Measurements from ENCODE around the gene LPAR3. TPM values are rescaled to one million over a fixed set of nuclear protein-coding genes. Genes with fewer than 3 reads are reported as not detected.

LPAR3 gene
- total and polyA plus RNA-seq, 2 of the 4 experiments (the other 2 are of a cell fraction) = 0.09 to 0.18 TPM

DNA sequence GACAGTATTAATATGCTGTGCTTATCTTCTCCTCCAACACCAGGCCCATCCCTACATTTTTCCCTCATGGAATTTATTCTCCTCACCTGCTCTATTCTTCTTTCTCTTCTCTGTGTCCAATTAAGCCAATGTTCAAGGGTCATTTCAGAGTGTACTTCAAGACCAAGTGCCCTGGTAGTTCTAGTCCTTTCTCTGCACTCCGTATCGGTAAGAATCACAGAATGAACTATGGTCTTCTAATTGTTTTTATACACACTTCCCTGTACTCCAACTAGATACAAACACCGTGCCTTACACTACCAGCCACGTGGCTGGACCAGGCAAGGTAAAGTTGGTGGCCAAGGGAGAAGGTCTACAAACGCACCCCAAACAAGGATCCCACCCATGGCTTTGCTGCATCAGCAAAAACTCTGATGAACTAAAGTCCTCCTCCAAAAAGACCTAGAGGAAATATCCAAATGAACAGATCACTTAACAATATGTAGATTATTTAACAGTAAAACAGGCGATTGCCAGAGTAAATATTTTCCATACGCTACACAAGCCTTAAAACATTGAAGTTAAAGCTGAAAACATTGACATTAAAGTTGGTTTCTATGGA, 40.1 kb upstream of the LPAR3 start:
- Histone ChIP-seq H4K20me1 (ENCODE audit: insufficient read depth, low read length) (no peaks in the 10 kb centered on the region), H2BK120ac (ENCODE audit: low read depth, low read length) (no peak overlapping the region), H3K4me1 (ENCODE audit: control insufficient read depth, insufficient read depth, low read length) (no peaks in the 10 kb centered on the region), H3K23ac (ENCODE audit: low read depth, low read length) (no peak overlapping the region), H3K27me3 (ENCODE audit: control insufficient read depth, insufficient read depth, low read length) (peaks cover 32% of the 10 kb centered on the region), H2BK5ac (ENCODE audit: low read depth, low read length, poor library complexity, severe bottlenecking) (no peak overlapping the region), H2AK9ac (replicated peaks; ENCODE audit: low read depth, low read length, poor library complexity) (no peak overlapping the region), H4K5ac (ENCODE audit: low read depth, low read length) (no peak overlapping the region), H3K9ac (ENCODE audit: low read depth, low read length) (no peak overlapping the region), H3K79me1 (ENCODE audit: low read depth in 1 of 2, low read length in 2 of 2) (no peaks in the 10 kb centered on the region), H2BK20ac (ENCODE audit: low read depth, low read length) (no peak overlapping the region), H3K9me1 (ENCODE audit: insufficient read depth, low read length) (no peaks in the 10 kb centered on the region), H3K9me3 (ENCODE audit: control insufficient read depth, insufficient read depth, low read length) (no peaks in the 10 kb centered on the region), H3K4ac (ENCODE audit: low read depth, low read length) (no peak overlapping the region), H2AK5ac (ENCODE audit: low read depth, low read length) (no peak overlapping the region), H3K14ac (replicated peaks; ENCODE audit: low read depth, low read length) (no peak overlapping the region), H3K18ac (ENCODE audit: low read depth, low read length) (no peak overlapping the region), H4K91ac (ENCODE audit: insufficient read depth, low read depth, low read length) (no peak overlapping the region), H3K27ac (ENCODE audit: insufficient read depth, low read length) (no peak overlapping the region), H2BK15ac (ENCODE audit: low read depth, low read length) (no peak overlapping the region), H3K36me3 (ENCODE audit: control insufficient read depth, insufficient read depth, low read length) (no peaks in the 10 kb centered on the region), H3K4me3 (ENCODE audit: insufficient read depth, low read depth, low read length) (no peak overlapping the region), H3K4me2 (ENCODE audit: low read depth, low read length) (no peak overlapping the region), H4K8ac (ENCODE audit: low read depth in 2 of 2, low read length in 2 of 2) (no peak overlapping the region), H2AFZ (replicated peaks; ENCODE audit: low read length, poor library complexity) (no peak overlapping the region), H3K56ac (ENCODE audit: extremely low read depth, insufficient read depth, low read length) (no peak overlapping the region)
- dilution Hi-C loops (cut with HindIII; ENCODE audit: low sequenced_read_pairs, unreplicated experiment) (no loop called here), in situ Hi-C loops (cut with MboI; ENCODE audit: low sequenced_read_pairs) (loop anchor here (10.0 to 25.0 kb wide), 2 partner anchors 321 to 468 kb away; no protein-coding TSS in a partner anchor), intact Hi-C loops (cut with micrococcal nuclease) (loop anchor here (10.0 kb wide), 1 partner anchor 308 kb away; no protein-coding TSS in a partner anchor)
- TF ChIP-seq, protein P1, sequence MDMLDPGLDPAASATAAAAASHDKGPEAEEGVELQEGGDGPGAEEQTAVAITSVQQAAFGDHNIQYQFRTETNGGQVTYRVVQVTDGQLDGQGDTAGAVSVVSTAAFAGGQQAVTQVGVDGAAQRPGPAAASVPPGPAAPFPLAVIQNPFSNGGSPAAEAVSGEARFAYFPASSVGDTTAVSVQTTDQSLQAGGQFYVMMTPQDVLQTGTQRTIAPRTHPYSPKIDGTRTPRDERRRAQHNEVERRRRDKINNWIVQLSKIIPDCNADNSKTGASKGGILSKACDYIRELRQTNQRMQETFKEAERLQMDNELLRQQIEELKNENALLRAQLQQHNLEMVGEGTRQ (IDR thresholded peaks at IDR 0.05; ENCODE audit: low read depth, low read length) = no peak
- TF ChIP-seq FOS (IDR thresholded peaks at IDR 0.05; ENCODE audit: low read depth, low read length) (no peak), MAZ (IDR thresholded peaks at IDR 0.05; ENCODE audit: borderline replicate concordance, low read depth, low read length) (no peak), NFE2L2 (IDR thresholded peaks at IDR 0.05; ENCODE audit: low read depth, low read length) (no peak), MAFK (IDR thresholded peaks at IDR 0.05; ENCODE audit: low read depth, low read length) (peak; percentile 73)
- TF ChIP-seq, protein P2, sequence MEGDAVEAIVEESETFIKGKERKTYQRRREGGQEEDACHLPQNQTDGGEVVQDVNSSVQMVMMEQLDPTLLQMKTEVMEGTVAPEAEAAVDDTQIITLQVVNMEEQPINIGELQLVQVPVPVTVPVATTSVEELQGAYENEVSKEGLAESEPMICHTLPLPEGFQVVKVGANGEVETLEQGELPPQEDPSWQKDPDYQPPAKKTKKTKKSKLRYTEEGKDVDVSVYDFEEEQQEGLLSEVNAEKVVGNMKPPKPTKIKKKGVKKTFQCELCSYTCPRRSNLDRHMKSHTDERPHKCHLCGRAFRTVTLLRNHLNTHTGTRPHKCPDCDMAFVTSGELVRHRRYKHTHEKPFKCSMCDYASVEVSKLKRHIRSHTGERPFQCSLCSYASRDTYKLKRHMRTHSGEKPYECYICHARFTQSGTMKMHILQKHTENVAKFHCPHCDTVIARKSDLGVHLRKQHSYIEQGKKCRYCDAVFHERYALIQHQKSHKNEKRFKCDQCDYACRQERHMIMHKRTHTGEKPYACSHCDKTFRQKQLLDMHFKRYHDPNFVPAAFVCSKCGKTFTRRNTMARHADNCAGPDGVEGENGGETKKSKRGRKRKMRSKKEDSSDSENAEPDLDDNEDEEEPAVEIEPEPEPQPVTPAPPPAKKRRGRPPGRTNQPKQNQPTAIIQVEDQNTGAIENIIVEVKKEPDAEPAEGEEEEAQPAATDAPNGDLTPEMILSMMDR (conservative IDR thresholded peaks at IDR 0.05; ENCODE audit: low read depth, low read length) = no peak
- POLR2A ChIA-PET (ENCODE audit: unreplicated experiment) = no interaction called here
- no CpG with 5 or more reads among the region's 7 CpGs for WGBS, 2 experiments (ENCODE audit: extremely low coverage in 2 of 2, insufficient read length in 1 of 2)
- CTCF ChIA-PET = no interaction called here
- no TSS peak for BruUV-seq (replicated peaks)
- ATAC-seq (ENCODE audit: low read depth) (no peak), DNase-seq (no peak)

Measured in IMR-90 (cell line).